GM23338 (cell line): ENCODE measurements around the gene PYGB. TPM values are rescaled to one million over a fixed set of nuclear protein-coding genes. Genes with fewer than 3 reads are reported as not detected.

ENCODE experiments used
- ATAC-seq: fragments of 200-7000 bp; cut with Tn5 transposase; 3 replicates; pipeline ENCODE4 v1.9.1; 2020
- DNase-seq: peaks from one replicate; pipeline ENCODE4 v3.0.0-alpha.2; 2015; ENCODE audit warnings: low spot score
- H2AFZ ChIP-seq: fragments of 200-600 bp; sonication (generic); 2 replicates; pipeline ENCODE4 v1.8.0; 2016; ENCODE audit warnings: antibody characterized with exemption, mild to moderate bottlenecking, moderate library complexity
- H3F3A ChIP-seq: fragments of 200-600 bp; sonication (generic); replicated peaks from 2 replicates; pipeline ENCODE4 v1.8.0; 2017; ENCODE audit warnings: antibody characterized with exemption, mixed run types, low read depth
- H3K27ac ChIP-seq: fragments of 200-600 bp; sonication (generic); 2 replicates; pipeline ENCODE4 v1.6.1; 2016; ENCODE audit warnings: low read depth
- H3K27me3 ChIP-seq: fragments of 200-600 bp; sonication (generic); 2 replicates; pipeline ENCODE4 v1.8.0; 2016; ENCODE audit warnings: mild to moderate bottlenecking, mixed run types, moderate library complexity; ENCODE audit not compliant: insufficient read depth
- H3K36me3 ChIP-seq: fragments of 200-600 bp; sonication (generic); 2 replicates; pipeline ENCODE4 v1.8.0; 2016; ENCODE audit warnings: mild to moderate bottlenecking; ENCODE audit not compliant: insufficient read depth
- H3K4me1 ChIP-seq: fragments of 200-600 bp; sonication (generic); 2 replicates; pipeline ENCODE4 v1.8.0; 2016; ENCODE audit warnings: mild to moderate bottlenecking, moderate library complexity; ENCODE audit not compliant: insufficient read depth
- H3K4me2 ChIP-seq: fragments of 200-600 bp; sonication (generic); 2 replicates; pipeline ENCODE4 v1.7.1; 2017; ENCODE audit warnings: mixed run types
- H3K4me3 ChIP-seq: fragments of 200-600 bp; sonication (generic); 2 replicates; pipeline ENCODE4 v1.6.1; 2016; ENCODE audit warnings: mixed run types
- H3K79me2 ChIP-seq: fragments of 200-600 bp; sonication (generic); replicated peaks from 2 replicates; pipeline ENCODE4 v1.8.0; 2017; ENCODE audit warnings: mild to moderate bottlenecking; ENCODE audit not compliant: insufficient read depth
- H3K9me2 ChIP-seq: fragments of 200-600 bp; sonication (generic); 2 replicates; pipeline ENCODE4 v1.8.0; 2017; ENCODE audit not compliant: insufficient read depth
- H4K20me1 ChIP-seq: fragments of 200-600 bp; sonication (generic); replicated peaks from 2 replicates; pipeline ENCODE4 v1.8.0; 2017; ENCODE audit warnings: mild to moderate bottlenecking; ENCODE audit not compliant: insufficient read depth
- H3K27ac Mint-ChIP-seq: 2 replicates; pipeline ENCODE4 v1.8.0; 2020; ENCODE audit warnings: inconsistent platforms, mild to moderate bottlenecking, moderate library complexity, mixed read lengths
- H3K27me3 Mint-ChIP-seq: 3 replicates; pipeline ENCODE4 v1.8.0; 2022; ENCODE audit warnings: low read depth, mild to moderate bottlenecking, moderate library complexity, mixed read lengths, inconsistent platforms; ENCODE audit not compliant: insufficient read depth, poor library complexity
- H3K36me3 Mint-ChIP-seq: 3 replicates; pipeline ENCODE4 v1.8.0; 2021; ENCODE audit warnings: low read depth, mild to moderate bottlenecking, inconsistent platforms, moderate library complexity, mixed read lengths
- H3K4me1 Mint-ChIP-seq: 3 replicates; pipeline ENCODE4 v1.8.0; 2020; ENCODE audit warnings: mild to moderate bottlenecking, inconsistent platforms, mixed read lengths
- H3K4me3 Mint-ChIP-seq: 3 replicates; pipeline ENCODE4 v1.8.0; 2021; ENCODE audit warnings: moderate library complexity, mild to moderate bottlenecking, inconsistent platforms, mixed read lengths
- H3K9me3 Mint-ChIP-seq: 3 replicates; pipeline ENCODE4 v1.8.0; 2020; ENCODE audit warnings: moderate library complexity, mild to moderate bottlenecking, inconsistent platforms, mixed read lengths
- CREB1 ChIP-seq: fragments of 250-450 bp; sonication (Bioruptor Pico); IDR thresholded peaks from 2 replicates; pipeline ENCODE4 v1.5.0; 2020; ENCODE audit warnings: low read depth, mild to moderate bottlenecking, moderate library complexity
- EZH2 ChIP-seq: fragments of 200-600 bp; sonication (generic); IDR thresholded peaks from one replicate; pipeline ENCODE4 v1.8.0; 2017; ENCODE audit warnings: antibody characterized with exemption, mild to moderate bottlenecking, low read depth; ENCODE audit not compliant: unreplicated experiment
- STAT1 ChIP-seq: IDR thresholded peaks from one replicate; pipeline ENCODE4 v1.6.1; 2016; ENCODE audit warnings: antibody characterized with exemption; ENCODE audit not compliant: unreplicated experiment
- ZNF331 ChIP-seq: fragments of 250-450 bp; sonication (Bioruptor Pico); IDR thresholded peaks from 2 replicates; pipeline ENCODE4 v1.5.0; 2020; ENCODE audit warnings: low read depth, mild to moderate bottlenecking, moderate library complexity
- polyA plus RNA-seq: library from polyadenylated mRNA; unstranded; fragments of >200 nt; fragmentation: Nextera tagmentation; extraction: Ambion mirVana; gene quantifications from 2 replicates; pipeline ENCODE4 v1.2.1, GENCODE V29; 2016
- total RNA-seq: library from RNA; depleted of rRNA; stranded (reverse); fragments of >200 nt; shearing (Covaris generic); gene quantifications from 2 replicates; pipeline ENCODE4 v1.2.3, GENCODE V29; 2014
- TF ChIP-seq, protein P1 (sequence below), 2 experiments: fragments of 200-600 bp in 1 of 2; sonication (generic) in 1 of 2; conservative IDR thresholded peaks; 2 replicates each; pipeline versions ENCODE4 v1.5.1 to v1.6.1; 2016 to 2017; ENCODE audit warnings: antibody characterized with exemption in 2 of 2, low read depth in 2 of 2, mild to moderate bottlenecking in 2 of 2, moderate library complexity in 1 of 2
- TF ChIP-seq, protein P2 (sequence below): fragments of 250-450 bp; sonication (Bioruptor Pico); IDR thresholded peaks from 2 replicates; pipeline ENCODE4 v1.5.0; 2020; ENCODE audit warnings: mild to moderate bottlenecking, moderate library complexity
- TF ChIP-seq, protein P3 (sequence below): IDR thresholded peaks from one replicate; pipeline ENCODE4 v1.6.1; 2018; ENCODE audit warnings: antibody characterized with exemption; ENCODE audit not compliant: unreplicated experiment

The PYGB gene
- total and polyA plus RNA-seq, 2 experiments from 2014 or later, result 15.6 to 64.0 TPM

DNA sequence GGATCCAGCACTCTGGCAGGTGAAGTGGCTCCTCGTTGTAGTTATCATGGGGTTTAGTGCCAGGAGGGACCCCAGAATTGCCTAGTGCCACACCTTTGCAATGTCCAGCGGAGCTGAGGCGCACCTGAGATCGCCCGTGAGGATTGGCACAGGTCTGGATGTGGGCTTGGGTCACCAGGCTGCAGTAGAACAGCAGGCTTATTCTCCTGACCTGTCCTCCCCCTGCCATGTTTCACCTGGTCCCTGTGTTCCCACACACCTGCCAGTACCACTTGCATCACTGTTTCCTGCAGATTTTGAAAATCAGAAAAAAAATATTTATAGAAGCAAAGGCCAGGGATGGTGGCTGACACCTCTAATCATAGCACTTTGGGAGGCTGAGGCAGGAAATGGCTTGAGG is 35.6 kb upstream of the PYGB start:
- H2AFZ ChIP-seq, result no peak overlapping the region
- no peaks in the 10 kb centered on the region for H3K4me1 ChIP-seq
- H3K27me3 ChIP-seq, result no peaks in the 10 kb centered on the region
- Mint-ChIP-seq H3K27ac (no peak overlapping the region), H3K9me3 (no peaks in the 10 kb centered on the region), H3K4me3 (no peak overlapping the region), H3K27me3 (peaks cover 2% of the 10 kb centered on the region), H3K36me3 (peaks cover 13% of the 10 kb centered on the region), H3K4me1 (0 out of 3 replicates have a peak, but pooled peaks cover 2% of the 10 kb centered on the region)
- H3K9me2 ChIP-seq, result no peaks in the 10 kb centered on the region
- no peak overlapping the region for H3K27ac ChIP-seq
- DNase-seq (no peak), ATAC-seq (no peak)
- TF ChIP-seq, protein P1, sequence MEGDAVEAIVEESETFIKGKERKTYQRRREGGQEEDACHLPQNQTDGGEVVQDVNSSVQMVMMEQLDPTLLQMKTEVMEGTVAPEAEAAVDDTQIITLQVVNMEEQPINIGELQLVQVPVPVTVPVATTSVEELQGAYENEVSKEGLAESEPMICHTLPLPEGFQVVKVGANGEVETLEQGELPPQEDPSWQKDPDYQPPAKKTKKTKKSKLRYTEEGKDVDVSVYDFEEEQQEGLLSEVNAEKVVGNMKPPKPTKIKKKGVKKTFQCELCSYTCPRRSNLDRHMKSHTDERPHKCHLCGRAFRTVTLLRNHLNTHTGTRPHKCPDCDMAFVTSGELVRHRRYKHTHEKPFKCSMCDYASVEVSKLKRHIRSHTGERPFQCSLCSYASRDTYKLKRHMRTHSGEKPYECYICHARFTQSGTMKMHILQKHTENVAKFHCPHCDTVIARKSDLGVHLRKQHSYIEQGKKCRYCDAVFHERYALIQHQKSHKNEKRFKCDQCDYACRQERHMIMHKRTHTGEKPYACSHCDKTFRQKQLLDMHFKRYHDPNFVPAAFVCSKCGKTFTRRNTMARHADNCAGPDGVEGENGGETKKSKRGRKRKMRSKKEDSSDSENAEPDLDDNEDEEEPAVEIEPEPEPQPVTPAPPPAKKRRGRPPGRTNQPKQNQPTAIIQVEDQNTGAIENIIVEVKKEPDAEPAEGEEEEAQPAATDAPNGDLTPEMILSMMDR (conservative IDR thresholded peaks at IDR 0.05; ENCODE audit: low read depth in 2 of 2), result no peak
- no peak overlapping the region for H3K4me2 ChIP-seq
- H3K79me2 ChIP-seq, result no peaks in the 10 kb centered on the region
- no peak overlapping the region for H3K4me3 ChIP-seq
- H3K36me3 ChIP-seq, result no peaks in the 10 kb centered on the region
- H3F3A ChIP-seq, result no peaks in the 10 kb centered on the region
- peaks cover 5% of the 10 kb centered on the region; the same call in 1 of the 2 replicates for H4K20me1 ChIP-seq

DNA sequence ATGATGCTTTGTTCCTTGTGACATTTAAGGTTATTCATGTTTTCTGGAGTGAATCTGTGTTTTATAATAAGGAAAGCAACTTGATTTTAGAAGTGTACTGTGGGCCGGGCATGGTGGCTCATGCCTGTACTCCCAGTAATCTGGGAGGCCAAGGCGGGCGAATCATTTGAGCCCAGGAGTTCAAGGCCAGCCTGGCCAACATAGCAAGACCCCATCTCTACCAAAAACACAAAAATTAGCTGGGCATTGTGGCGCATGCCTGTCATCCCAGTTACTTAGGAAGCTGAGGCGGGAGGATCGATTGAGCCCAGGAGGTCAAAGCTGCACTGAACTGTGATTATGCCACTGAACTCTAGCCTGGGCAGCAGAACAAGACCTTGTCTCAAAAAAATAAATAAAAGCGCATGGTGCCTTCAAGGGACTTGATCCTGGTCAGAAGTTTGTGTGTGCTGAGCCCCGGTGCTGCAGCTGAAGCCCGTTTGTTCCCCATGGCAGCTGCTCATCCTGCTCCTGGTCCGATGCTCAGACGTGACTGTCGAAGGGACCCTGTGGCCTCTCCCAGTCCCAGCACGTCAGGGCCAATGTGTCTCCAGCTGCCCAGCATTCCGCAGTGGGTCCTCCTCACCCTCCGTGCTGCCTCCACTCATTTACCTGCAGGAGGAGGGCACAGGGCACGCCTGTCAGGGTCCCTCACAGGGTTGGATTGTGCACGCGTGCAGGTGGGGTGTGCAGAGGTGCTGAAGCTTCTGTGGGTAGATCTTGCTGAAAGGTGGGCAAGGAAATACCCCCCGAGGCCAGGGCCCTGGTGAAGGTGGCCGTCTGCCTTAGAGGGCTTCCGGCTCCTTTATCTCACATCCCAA is 34.1 kb upstream of the PYGB start:
- Mint-ChIP-seq H3K27ac (no peak overlapping the region), H3K4me1 (0 out of 3 replicates have a peak, but pooled peaks cover 2% of the 10 kb centered on the region), H3K9me3 (no peaks in the 10 kb centered on the region), H3K27me3 (peaks cover 4% of the 10 kb centered on the region), H3K4me3 (no peak overlapping the region), H3K36me3 (peaks cover 10% of the 10 kb centered on the region)
- H3K4me1 ChIP-seq, result no peaks in the 10 kb centered on the region
- H3F3A ChIP-seq, result no peaks in the 10 kb centered on the region
- H3K4me2 ChIP-seq, result no peak overlapping the region
- no peaks in the 10 kb centered on the region for H3K36me3 ChIP-seq
- H3K27me3 ChIP-seq, result no peaks in the 10 kb centered on the region
- H3K9me2 ChIP-seq, result no peaks in the 10 kb centered on the region
- ATAC-seq (no peak), DNase-seq (no peak)
- H2AFZ ChIP-seq, result no peak overlapping the region
- H3K4me3 ChIP-seq, result no peak overlapping the region
- H3K79me2 ChIP-seq, result no peaks in the 10 kb centered on the region
- no peak overlapping the region for H3K27ac ChIP-seq
- peaks cover 5% of the 10 kb centered on the region; the same call in 1 of the 2 replicates for H4K20me1 ChIP-seq
- TF ChIP-seq, protein P2, sequence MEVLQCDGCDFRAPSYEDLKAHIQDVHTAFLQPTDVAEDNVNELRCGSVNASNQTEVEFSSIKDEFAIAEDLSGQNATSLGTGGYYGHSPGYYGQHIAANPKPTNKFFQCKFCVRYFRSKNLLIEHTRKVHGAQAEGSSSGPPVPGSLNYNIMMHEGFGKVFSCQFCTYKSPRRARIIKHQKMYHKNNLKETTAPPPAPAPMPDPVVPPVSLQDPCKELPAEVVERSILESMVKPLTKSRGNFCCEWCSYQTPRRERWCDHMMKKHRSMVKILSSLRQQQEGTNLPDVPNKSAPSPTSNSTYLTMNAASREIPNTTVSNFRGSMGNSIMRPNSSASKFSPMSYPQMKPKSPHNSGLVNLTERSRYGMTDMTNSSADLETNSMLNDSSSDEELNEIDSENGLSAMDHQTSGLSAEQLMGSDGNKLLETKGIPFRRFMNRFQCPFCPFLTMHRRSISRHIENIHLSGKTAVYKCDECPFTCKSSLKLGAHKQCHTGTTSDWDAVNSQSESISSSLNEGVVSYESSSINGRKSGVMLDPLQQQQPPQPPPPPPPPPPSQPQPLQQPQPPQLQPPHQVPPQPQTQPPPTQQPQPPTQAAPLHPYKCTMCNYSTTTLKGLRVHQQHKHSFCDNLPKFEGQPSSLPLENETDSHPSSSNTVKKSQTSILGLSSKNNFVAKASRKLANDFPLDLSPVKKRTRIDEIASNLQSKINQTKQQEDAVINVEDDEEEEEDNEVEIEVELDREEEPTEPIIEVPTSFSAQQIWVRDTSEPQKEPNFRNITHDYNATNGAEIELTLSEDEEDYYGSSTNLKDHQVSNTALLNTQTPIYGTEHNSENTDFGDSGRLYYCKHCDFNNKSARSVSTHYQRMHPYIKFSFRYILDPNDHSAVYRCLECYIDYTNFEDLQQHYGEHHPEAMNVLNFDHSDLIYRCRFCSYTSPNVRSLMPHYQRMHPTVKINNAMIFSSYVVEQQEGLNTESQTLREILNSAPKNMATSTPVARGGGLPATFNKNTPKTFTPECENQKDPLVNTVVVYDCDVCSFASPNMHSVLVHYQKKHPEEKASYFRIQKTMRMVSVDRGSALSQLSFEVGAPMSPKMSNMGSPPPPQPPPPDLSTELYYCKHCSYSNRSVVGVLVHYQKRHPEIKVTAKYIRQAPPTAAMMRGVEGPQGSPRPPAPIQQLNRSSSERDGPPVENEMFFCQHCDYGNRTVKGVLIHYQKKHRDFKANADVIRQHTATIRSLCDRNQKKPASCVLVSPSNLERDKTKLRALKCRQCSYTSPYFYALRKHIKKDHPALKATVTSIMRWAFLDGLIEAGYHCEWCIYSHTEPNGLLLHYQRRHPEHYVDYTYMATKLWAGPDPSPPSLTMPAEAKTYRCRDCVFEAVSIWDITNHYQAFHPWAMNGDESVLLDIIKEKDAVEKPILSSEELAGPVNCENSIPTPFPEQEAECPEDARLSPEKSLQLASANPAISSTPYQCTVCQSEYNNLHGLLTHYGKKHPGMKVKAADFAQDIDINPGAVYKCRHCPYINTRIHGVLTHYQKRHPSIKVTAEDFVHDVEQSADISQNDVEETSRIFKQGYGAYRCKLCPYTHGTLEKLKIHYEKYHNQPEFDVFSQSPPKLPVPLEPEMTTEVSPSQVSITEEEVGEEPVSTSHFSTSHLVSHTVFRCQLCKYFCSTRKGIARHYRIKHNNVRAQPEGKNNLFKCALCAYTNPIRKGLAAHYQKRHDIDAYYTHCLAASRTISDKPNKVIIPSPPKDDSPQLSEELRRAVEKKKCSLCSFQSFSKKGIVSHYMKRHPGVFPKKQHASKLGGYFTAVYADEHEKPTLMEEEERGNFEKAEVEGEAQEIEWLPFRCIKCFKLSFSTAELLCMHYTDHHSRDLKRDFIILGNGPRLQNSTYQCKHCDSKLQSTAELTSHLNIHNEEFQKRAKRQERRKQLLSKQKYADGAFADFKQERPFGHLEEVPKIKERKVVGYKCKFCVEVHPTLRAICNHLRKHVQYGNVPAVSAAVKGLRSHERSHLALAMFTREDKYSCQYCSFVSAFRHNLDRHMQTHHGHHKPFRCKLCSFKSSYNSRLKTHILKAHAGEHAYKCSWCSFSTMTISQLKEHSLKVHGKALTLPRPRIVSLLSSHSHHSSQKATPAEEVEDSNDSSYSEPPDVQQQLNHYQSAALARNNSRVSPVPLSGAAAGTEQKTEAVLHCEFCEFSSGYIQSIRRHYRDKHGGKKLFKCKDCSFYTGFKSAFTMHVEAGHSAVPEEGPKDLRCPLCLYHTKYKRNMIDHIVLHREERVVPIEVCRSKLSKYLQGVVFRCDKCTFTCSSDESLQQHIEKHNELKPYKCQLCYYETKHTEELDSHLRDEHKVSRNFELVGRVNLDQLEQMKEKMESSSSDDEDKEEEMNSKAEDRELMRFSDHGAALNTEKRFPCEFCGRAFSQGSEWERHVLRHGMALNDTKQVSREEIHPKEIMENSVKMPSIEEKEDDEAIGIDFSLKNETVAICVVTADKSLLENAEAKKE (CRISPR knock-in tag), result no peak
- TF ChIP-seq ZNF331 (CRISPR knock-in tag), result no peak
- TF ChIP-seq, protein P3, sequence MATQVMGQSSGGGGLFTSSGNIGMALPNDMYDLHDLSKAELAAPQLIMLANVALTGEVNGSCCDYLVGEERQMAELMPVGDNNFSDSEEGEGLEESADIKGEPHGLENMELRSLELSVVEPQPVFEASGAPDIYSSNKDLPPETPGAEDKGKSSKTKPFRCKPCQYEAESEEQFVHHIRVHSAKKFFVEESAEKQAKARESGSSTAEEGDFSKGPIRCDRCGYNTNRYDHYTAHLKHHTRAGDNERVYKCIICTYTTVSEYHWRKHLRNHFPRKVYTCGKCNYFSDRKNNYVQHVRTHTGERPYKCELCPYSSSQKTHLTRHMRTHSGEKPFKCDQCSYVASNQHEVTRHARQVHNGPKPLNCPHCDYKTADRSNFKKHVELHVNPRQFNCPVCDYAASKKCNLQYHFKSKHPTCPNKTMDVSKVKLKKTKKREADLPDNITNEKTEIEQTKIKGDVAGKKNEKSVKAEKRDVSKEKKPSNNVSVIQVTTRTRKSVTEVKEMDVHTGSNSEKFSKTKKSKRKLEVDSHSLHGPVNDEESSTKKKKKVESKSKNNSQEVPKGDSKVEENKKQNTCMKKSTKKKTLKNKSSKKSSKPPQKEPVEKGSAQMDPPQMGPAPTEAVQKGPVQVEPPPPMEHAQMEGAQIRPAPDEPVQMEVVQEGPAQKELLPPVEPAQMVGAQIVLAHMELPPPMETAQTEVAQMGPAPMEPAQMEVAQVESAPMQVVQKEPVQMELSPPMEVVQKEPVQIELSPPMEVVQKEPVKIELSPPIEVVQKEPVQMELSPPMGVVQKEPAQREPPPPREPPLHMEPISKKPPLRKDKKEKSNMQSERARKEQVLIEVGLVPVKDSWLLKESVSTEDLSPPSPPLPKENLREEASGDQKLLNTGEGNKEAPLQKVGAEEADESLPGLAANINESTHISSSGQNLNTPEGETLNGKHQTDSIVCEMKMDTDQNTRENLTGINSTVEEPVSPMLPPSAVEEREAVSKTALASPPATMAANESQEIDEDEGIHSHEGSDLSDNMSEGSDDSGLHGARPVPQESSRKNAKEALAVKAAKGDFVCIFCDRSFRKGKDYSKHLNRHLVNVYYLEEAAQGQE, result no peak
- no peak for TF ChIP-seq EZH2
- no peak for TF ChIP-seq STAT1
- TF ChIP-seq CREB1, result no peak
